Measurements from ENCODE around the gene CADM1. TPM values are rescaled to one million over a fixed set of nuclear protein-coding genes. Genes with fewer than 3 reads are reported as not detected.

Gene CADM1
- total RNA-seq, 4 donors from 2014 or later = 7.4 to 61.5 (median 28.5) TPM

GRCh38 chr11:115146425-115146824 is 357.8 kb downstream of the CADM1 start:
- TF ChIP-seq CTCF (IDR thresholded peaks at IDR 0.05) (no peak), POLR2A (IDR thresholded peaks at IDR 0.05) (no peak)
- intact Hi-C loops (cut with DNase I; ENCODE audit: low total_unique reads) = no loop called here
- H3K27me3 ChIP-seq = no peaks in the 10 kb centered on the region
- H3K36me3 ChIP-seq = no peaks in the 10 kb centered on the region
- no peak overlapping the region for H3K27ac ChIP-seq
- no peaks in the 10 kb centered on the region for H3K4me1 ChIP-seq
- no peaks in the 10 kb centered on the region for H3K9me3 ChIP-seq
- no peak for DNase-seq
- H3K4me3 ChIP-seq = no peak overlapping the region

GRCh38 chr11:115145324-115145723 is 358.9 kb downstream of the CADM1 start:
- H3K4me1 ChIP-seq = no peaks in the 10 kb centered on the region
- no peaks in the 10 kb centered on the region for H3K36me3 ChIP-seq
- no peak for DNase-seq
- no peak overlapping the region for H3K4me3 ChIP-seq
- no peaks in the 10 kb centered on the region for H3K27me3 ChIP-seq
- H3K27ac ChIP-seq = no peak overlapping the region
- intact Hi-C loops (cut with DNase I; ENCODE audit: low total_unique reads) = no loop called here
- no peaks in the 10 kb centered on the region for H3K9me3 ChIP-seq
- TF ChIP-seq CTCF (IDR thresholded peaks at IDR 0.05) (no peak), POLR2A (IDR thresholded peaks at IDR 0.05) (no peak)

GRCh38 chr11:115144914-115145313 is 359.3 kb downstream of the CADM1 start:
- TF ChIP-seq POLR2A (IDR thresholded peaks at IDR 0.05) = no peak
- no peak for TF ChIP-seq CTCF (IDR thresholded peaks at IDR 0.05)
- Histone ChIP-seq H3K9me3 (no peaks in the 10 kb centered on the region), H3K27me3 (no peaks in the 10 kb centered on the region), H3K4me3 (no peak overlapping the region), H3K36me3 (no peaks in the 10 kb centered on the region), H3K27ac (no peak overlapping the region), H3K4me1 (no peaks in the 10 kb centered on the region)
- no peak for DNase-seq
- intact Hi-C loops (cut with DNase I; ENCODE audit: low total_unique reads) = no loop called here

- intact Hi-C loops (cut with DNase I; ENCODE audit: low total_unique reads) = no loop called here
- Histone ChIP-seq H3K27ac (no peak overlapping the region), H3K27me3 (no peaks in the 10 kb centered on the region), H3K36me3 (no peaks in the 10 kb centered on the region), H3K4me1 (no peaks in the 10 kb centered on the region), H3K4me3 (no peak overlapping the region), H3K9me3 (no peaks in the 10 kb centered on the region)
- no peak for DNase-seq
- TF ChIP-seq CTCF (IDR thresholded peaks at IDR 0.05) (no peak), POLR2A (IDR thresholded peaks at IDR 0.05) (no peak)
Measured at GRCh38 chr11:115144014-115144413, 360.2 kb downstream of the CADM1 start.

- Histone ChIP-seq H3K27ac (no peak overlapping the region), H3K36me3 (no peaks in the 10 kb centered on the region), H3K27me3 (no peaks in the 10 kb centered on the region), H3K9me3 (no peaks in the 10 kb centered on the region), H3K4me3 (no peak overlapping the region), H3K4me1 (no peaks in the 10 kb centered on the region)
- intact Hi-C loops (cut with DNase I; ENCODE audit: low total_unique reads) = no loop called here
- TF ChIP-seq CTCF (IDR thresholded peaks at IDR 0.05) = no peak
- TF ChIP-seq POLR2A (IDR thresholded peaks at IDR 0.05) = no peak
- DNase-seq = no peak
Measured at GRCh38 chr11:115141231-115142114, 362.7 kb downstream of the CADM1 start.
